ENCODE data around the gene S100A1. TPM values are rescaled to one million over a fixed set of nuclear protein-coding genes. Genes with fewer than 3 reads are reported as not detected.
"Not testable (repeated sequence)": the region's sequence is repeated elsewhere in the genome, so short reads cannot be mapped to it uniquely, and the experiment has no call there.

The S100A1 gene
- total and polyA plus RNA-seq, 12 donors, result 685 to 3,035 (median 2,343) TPM

DNA sequence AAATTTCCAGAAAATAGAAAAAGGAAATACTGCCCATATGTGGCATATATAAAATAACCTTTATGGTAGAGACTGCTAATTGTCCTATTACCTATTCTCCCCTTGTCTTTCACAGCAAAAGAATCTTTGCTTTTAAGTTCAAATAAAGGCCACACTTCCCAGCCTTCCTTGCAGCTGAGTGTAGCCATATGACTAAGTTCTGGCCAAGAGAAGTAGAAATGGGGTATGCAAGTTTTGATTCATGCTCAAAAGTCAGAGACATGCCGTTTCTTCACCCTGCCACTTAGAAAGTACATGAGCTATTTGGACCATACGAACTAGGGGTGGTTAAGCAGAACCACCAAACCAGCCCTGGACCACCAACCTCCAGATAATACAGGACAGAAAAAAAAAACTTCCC, 44.3 kb upstream of the S100A1 start:
- intact Hi-C loops (cut with DNase I), result no loop called here
- Histone ChIP-seq H3K4me1 (peaks cover 0 to 9% (median 0%) of the 10 kb centered on the region in 9 donors), H3K36me3 (no peaks in the 10 kb centered on the region), H3K27ac (no peak overlapping the region), H3K9me3 (no peaks in the 10 kb centered on the region), H3K4me3 (no peak overlapping the region), H3K27me3 (no peaks in the 10 kb centered on the region)
- DNase-seq, result no peak
- WGBS, 2 donors, result 86 to 93% methylated on average over 2 of the region's 2 CpGs
- no peak for ATAC-seq
- TF ChIP-seq, protein P1, sequence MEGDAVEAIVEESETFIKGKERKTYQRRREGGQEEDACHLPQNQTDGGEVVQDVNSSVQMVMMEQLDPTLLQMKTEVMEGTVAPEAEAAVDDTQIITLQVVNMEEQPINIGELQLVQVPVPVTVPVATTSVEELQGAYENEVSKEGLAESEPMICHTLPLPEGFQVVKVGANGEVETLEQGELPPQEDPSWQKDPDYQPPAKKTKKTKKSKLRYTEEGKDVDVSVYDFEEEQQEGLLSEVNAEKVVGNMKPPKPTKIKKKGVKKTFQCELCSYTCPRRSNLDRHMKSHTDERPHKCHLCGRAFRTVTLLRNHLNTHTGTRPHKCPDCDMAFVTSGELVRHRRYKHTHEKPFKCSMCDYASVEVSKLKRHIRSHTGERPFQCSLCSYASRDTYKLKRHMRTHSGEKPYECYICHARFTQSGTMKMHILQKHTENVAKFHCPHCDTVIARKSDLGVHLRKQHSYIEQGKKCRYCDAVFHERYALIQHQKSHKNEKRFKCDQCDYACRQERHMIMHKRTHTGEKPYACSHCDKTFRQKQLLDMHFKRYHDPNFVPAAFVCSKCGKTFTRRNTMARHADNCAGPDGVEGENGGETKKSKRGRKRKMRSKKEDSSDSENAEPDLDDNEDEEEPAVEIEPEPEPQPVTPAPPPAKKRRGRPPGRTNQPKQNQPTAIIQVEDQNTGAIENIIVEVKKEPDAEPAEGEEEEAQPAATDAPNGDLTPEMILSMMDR (IDR thresholded peaks at IDR 0.05), result no peak

DNA sequence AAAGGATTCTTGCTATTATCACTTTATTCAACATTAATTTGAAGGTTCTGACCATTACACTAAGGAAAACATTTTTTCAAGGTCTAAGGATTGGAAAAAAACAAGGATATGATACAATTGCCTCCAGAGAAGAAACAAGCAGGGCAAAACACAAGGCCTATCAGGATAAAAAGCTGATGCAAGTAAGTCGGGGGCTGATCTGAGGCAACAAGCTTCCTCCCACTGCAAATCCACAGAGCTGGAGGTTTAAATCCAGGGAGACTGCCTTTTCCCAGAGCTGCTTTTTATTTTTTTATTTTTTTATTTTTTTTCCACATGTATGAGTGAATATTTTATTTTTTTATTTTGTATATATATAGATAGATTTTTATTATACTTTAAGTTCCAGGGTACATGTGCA, 43.2 kb upstream of the S100A1 start:
- no peaks in the 10 kb centered on the region for H3K36me3 ChIP-seq
- no peak overlapping the region for H3K27ac ChIP-seq
- TF ChIP-seq, protein P1 (IDR thresholded peaks at IDR 0.05), result no peak
- H3K27me3 ChIP-seq, result no peaks in the 10 kb centered on the region
- DNase-seq, result no peak
- no peak for ATAC-seq
- H3K9me3 ChIP-seq, result no peaks in the 10 kb centered on the region
- peaks cover 0 to 9% (median 0%) of the 10 kb centered on the region in 9 donors for H3K4me1 ChIP-seq
- no peak overlapping the region for H3K4me3 ChIP-seq
- 83 to 84% methylated on average over 1 of the region's 1 CpG for WGBS, 2 donors
- intact Hi-C loops (cut with DNase I), result loop anchor here in 1 of 10 donors (5.0 kb wide), 1 partner anchor 218 kb away; no protein-coding TSS in a partner anchor

DNA sequence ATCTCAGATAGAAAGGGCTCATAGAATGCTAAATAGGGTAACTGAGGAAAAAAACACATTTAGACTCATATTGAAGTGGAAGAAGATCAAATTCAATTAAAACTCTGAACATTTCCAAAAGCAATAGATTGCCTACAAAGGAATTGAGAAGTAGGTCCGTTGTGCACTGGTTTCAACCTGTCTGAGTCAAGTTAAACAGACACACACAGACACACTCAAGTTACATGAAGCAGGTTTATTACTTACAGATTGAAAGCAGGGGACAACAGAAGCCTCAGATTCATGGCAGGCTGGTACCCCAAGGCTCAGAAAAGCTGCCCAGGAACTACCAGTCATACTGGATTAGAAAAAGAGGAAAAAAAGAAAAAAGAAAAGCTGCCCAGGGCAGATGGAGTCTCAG, 41.9 kb upstream of the S100A1 start:
- H3K4me1 ChIP-seq, result peaks cover 0 to 9% (median 0%) of the 10 kb centered on the region in 9 donors
- intact Hi-C loops (cut with DNase I), result loop anchor here in 1 of 10 donors (5.0 kb wide), 1 partner anchor 219 kb away; no protein-coding TSS in a partner anchor
- TF ChIP-seq, protein P1 (IDR thresholded peaks at IDR 0.05), result no peak
- H3K4me3 ChIP-seq, result no peak overlapping the region
- no peak for DNase-seq
- 44 to 55% methylated on average over 1 of the region's 1 CpG for WGBS, 2 donors
- no peaks in the 10 kb centered on the region for H3K9me3 ChIP-seq
- no peak overlapping the region for H3K27ac ChIP-seq
- no peaks in the 10 kb centered on the region for H3K27me3 ChIP-seq
- ATAC-seq, result no peak
- no peaks in the 10 kb centered on the region for H3K36me3 ChIP-seq

DNA sequence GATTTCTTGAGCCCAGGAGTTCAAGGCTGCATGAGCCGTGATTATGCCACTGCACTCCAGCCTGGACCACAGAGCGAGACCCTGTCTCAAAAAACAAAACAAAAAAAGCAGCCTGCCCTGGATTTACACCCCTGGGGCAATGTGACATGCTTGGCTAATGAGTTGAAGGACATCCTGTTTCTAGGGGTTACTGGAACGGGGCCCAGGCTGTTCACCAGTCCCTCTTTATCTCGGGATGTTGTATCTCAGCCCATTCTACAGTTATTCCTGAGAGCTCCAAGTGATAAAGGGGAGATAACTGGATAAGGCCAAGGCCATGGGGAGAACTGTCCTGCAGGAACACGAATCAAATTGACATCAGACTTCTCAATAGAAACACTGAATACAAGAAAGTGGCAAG, 40.9 kb upstream of the S100A1 start:
- Histone ChIP-seq H3K27me3 (no peaks in the 10 kb centered on the region), H3K27ac (no peak overlapping the region), H3K9me3 (no peaks in the 10 kb centered on the region), H3K36me3 (no peaks in the 10 kb centered on the region), H3K4me3 (no peak overlapping the region), H3K4me1 (peaks cover 0 to 9% (median 0%) of the 10 kb centered on the region in 9 donors)
- ATAC-seq, result peak in 3 of 8 donors; percentile 53 to 67 (median 55)
- no peak for DNase-seq
- WGBS, 2 donors, result 30 to 34% methylated on average over 5 of the region's 5 CpGs
- TF ChIP-seq, protein P1 (IDR thresholded peaks at IDR 0.05), result no peak
- intact Hi-C loops (cut with DNase I), result loop anchor here in 1 of 10 donors (5.0 kb wide), 1 partner anchor 220 kb away; no protein-coding TSS in a partner anchor

DNA sequence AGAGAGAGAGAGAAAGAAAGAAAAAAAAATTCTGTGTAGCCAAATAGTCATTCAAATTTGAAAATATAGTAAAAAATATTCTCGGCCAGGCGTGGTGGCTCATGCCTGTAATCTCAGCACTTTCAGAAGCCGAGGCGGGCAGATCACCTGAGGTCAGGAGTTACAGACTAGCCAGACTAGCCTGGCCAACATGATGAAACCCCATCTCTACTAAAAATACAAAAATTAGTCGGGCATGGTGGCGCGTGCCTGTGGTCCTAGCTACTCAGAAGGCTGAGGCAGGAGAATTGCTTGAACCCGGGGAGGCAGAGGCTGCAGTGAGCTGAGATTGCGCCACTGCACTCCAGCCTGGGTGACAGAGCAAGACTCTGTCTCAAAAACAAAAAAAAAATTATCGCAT, 40.2 kb upstream of the S100A1 start:
- not testable (repeated sequence) for H3K4me3 ChIP-seq, H3K36me3 ChIP-seq, H3K4me1 ChIP-seq, ATAC-seq, H3K27ac ChIP-seq, H3K9me3 ChIP-seq, H3K27me3 ChIP-seq, DNase-seq
- intact Hi-C loops (cut with DNase I), result loop anchor here in 1 of 10 donors (5.0 kb wide), 1 partner anchor 221 kb away; no protein-coding TSS in a partner anchor
- 90 to 92% methylated on average over 10 of the region's 10 CpGs for WGBS, 2 donors
